Rectal smooth muscle tissue (tissue), 1 donor: ENCODE measurements around the gene RADIL.

Experiments used
- H3K27ac ChIP-seq: one replicate; pipeline ENCODE4 v1.7.0; 2013; ENCODE audit warnings: low read depth, low read length, inconsistent platforms
- H3K27me3 ChIP-seq: one replicate; pipeline ENCODE4 v1.7.0; 2013; ENCODE audit warnings: low read length; ENCODE audit not compliant: control insufficient read depth, insufficient read depth
- H3K36me3 ChIP-seq: one replicate; pipeline ENCODE4 v1.7.0; 2013; ENCODE audit warnings: low read length; ENCODE audit not compliant: control insufficient read depth, insufficient read depth
- H3K4me1 ChIP-seq: one replicate; pipeline ENCODE4 v1.7.0; 2013; ENCODE audit warnings: low read length; ENCODE audit not compliant: control insufficient read depth, insufficient read depth
- H3K4me3 ChIP-seq: one replicate; pipeline ENCODE4 v1.7.0; 2013; ENCODE audit warnings: low read length
- H3K9ac ChIP-seq: one replicate; pipeline ENCODE4 v1.7.0; 2013; ENCODE audit warnings: low read length

Gene RADIL

GRCh38 chr7:4762121-4763055, 121.1 kb downstream of the RADIL start:
- H3K4me1 ChIP-seq, result peaks cover 22% of the 10 kb centered on the region
- no peak overlapping the region for H3K4me3 ChIP-seq
- H3K36me3 ChIP-seq, result peaks cover 38% of the 10 kb centered on the region
- no peak overlapping the region for H3K27ac ChIP-seq
- no peak overlapping the region for H3K9ac ChIP-seq
- no peaks in the 10 kb centered on the region for H3K27me3 ChIP-seq

- Histone ChIP-seq H3K4me1 (peaks cover 16% of the 10 kb centered on the region), H3K36me3 (peaks cover 42% of the 10 kb centered on the region), H3K4me3 (no peak overlapping the region), H3K27ac (no peak overlapping the region), H3K9ac (no peak overlapping the region), H3K27me3 (no peaks in the 10 kb centered on the region)
Observed at GRCh38 chr7:4760952-4761351, 122.6 kb downstream of the RADIL start.

GRCh38 chr7:4759211-4759610, 124.3 kb downstream of the RADIL start:
- Histone ChIP-seq H3K27ac (no peak overlapping the region), H3K9ac (no peak overlapping the region), H3K36me3 (peaks cover 42% of the 10 kb centered on the region), H3K4me3 (no peak overlapping the region), H3K27me3 (no peaks in the 10 kb centered on the region), H3K4me1 (no peaks in the 10 kb centered on the region)

GRCh38 chr7:4758791-4759190, 124.7 kb downstream of the RADIL start:
- Histone ChIP-seq H3K27me3 (no peaks in the 10 kb centered on the region), H3K4me3 (no peak overlapping the region), H3K9ac (no peak overlapping the region), H3K4me1 (peaks cover 2% of the 10 kb centered on the region), H3K27ac (no peak overlapping the region), H3K36me3 (peaks cover 41% of the 10 kb centered on the region)

- no peak overlapping the region for H3K4me3 ChIP-seq
- no peak overlapping the region for H3K27ac ChIP-seq
- H3K36me3 ChIP-seq, result peaks cover 34% of the 10 kb centered on the region
- no peak overlapping the region for H3K9ac ChIP-seq
- H3K4me1 ChIP-seq, result peaks cover 4% of the 10 kb centered on the region
- H3K27me3 ChIP-seq, result no peaks in the 10 kb centered on the region
Observed at GRCh38 chr7:4758111-4758510, 125.4 kb downstream of the RADIL start.

- Histone ChIP-seq H3K27ac (no peak overlapping the region), H3K36me3 (peaks cover 20% of the 10 kb centered on the region), H3K27me3 (no peaks in the 10 kb centered on the region), H3K4me3 (no peak overlapping the region), H3K4me1 (peaks cover 4% of the 10 kb centered on the region), H3K9ac (no peak overlapping the region)
Observed at GRCh38 chr7:4755045-4755444, 128.5 kb downstream of the RADIL start.

GRCh38 chr7:4754433-4755010, 129.0 kb downstream of the RADIL start:
- Histone ChIP-seq H3K36me3 (peaks cover 16% of the 10 kb centered on the region), H3K27me3 (no peaks in the 10 kb centered on the region), H3K9ac (no peak overlapping the region), H3K4me3 (no peak overlapping the region), H3K4me1 (peaks cover 4% of the 10 kb centered on the region), H3K27ac (no peak overlapping the region)

- Histone ChIP-seq H3K36me3 (peaks cover 16% of the 10 kb centered on the region), H3K4me1 (peaks cover 4% of the 10 kb centered on the region), H3K4me3 (no peak overlapping the region), H3K27ac (peak overlapping the region; percentile 63), H3K27me3 (no peaks in the 10 kb centered on the region), H3K9ac (no peak overlapping the region)
Observed at GRCh38 chr7:4753598-4754432, 129.7 kb downstream of the RADIL start.

- H3K4me1 ChIP-seq, result peaks cover 8% of the 10 kb centered on the region
- H3K9ac ChIP-seq, result no peak overlapping the region
- H3K36me3 ChIP-seq, result peaks cover 8% of the 10 kb centered on the region
- H3K27ac ChIP-seq, result no peak overlapping the region
- no peaks in the 10 kb centered on the region for H3K27me3 ChIP-seq
- no peak overlapping the region for H3K4me3 ChIP-seq
Observed at GRCh38 chr7:4751398-4751947, 132.0 kb downstream of the RADIL start.

- no peak overlapping the region for H3K4me3 ChIP-seq
- no peaks in the 10 kb centered on the region for H3K27me3 ChIP-seq
- no peak overlapping the region for H3K9ac ChIP-seq
- peaks cover 5% of the 10 kb centered on the region for H3K36me3 ChIP-seq
- peaks cover 14% of the 10 kb centered on the region for H3K4me1 ChIP-seq
- H3K27ac ChIP-seq, result peak overlapping the region; percentile 31
Observed at GRCh38 chr7:4749798-4750197, 133.7 kb downstream of the RADIL start.

- Histone ChIP-seq H3K36me3 (peaks cover 1% of the 10 kb centered on the region), H3K4me3 (no peak overlapping the region), H3K27ac (peak overlapping the region; percentile 31), H3K4me1 (peaks cover 17% of the 10 kb centered on the region), H3K27me3 (no peaks in the 10 kb centered on the region), H3K9ac (no peak overlapping the region)
Observed at GRCh38 chr7:4749363-4749762, 134.2 kb downstream of the RADIL start.
